ENCODE results near the gene C1QTNF3. TPM values are rescaled to one million over a fixed set of nuclear protein-coding genes. Genes with fewer than 3 reads are reported as not detected.

C1QTNF3 gene
- total and polyA plus RNA-seq, 2 donors (not counting 1 experiment from before 2014, with no cell fraction given): 6.6 to 11.9 TPM

DNA sequence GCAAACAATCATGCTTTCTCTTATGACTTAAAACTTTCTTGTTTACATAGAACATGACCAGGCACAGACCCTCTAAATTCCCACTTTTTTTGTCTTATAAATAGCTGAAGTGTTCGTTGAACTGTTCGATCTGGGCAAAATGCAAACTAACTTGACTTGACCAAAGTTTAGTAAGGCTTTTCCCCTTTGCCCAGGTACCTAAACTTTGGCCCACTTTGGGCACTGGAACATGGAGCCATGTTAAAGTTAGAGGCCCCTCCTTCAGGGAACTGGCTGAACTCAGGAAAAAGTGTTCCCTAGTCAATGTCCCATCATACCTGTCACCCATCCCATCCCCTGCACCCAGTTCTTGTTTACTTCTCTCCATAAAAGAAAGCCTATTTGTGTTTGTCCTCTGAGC, 25.8 kb downstream of the C1QTNF3 start:
- Histone ChIP-seq H2AFZ (ENCODE audit: insufficient read depth, low read depth, low read length, poor library complexity, severe bottlenecking) (no peak overlapping the region), H3K79me2 (ENCODE audit: control insufficient read depth, insufficient read depth, low read length) (no peaks in the 10 kb centered on the region), H3K9ac (ENCODE audit: low read length) (no peak overlapping the region), H3K9me3 (ENCODE audit: control extremely low read depth in 1 of 3, control insufficient read depth in 2 of 3, insufficient read depth in 1 of 3, low read length in 2 of 3) (no peaks in the 10 kb centered on the region), H3K27me3 (replicated peaks in 1 of 4; ENCODE audit: control extremely low read depth in 1 of 4, control insufficient read depth in 3 of 4, insufficient read depth in 4 of 4, low read length in 3 of 4) (no peaks in the 10 kb centered on the region), H4K20me1 (ENCODE audit: control insufficient read depth, insufficient read depth, low read length, poor library complexity, severe bottlenecking) (no peaks in the 10 kb centered on the region), H3K4me1 (ENCODE audit: control insufficient read depth in 2 of 2, insufficient read depth in 2 of 2, low read length in 2 of 2) (no peaks in the 10 kb centered on the region), H3K27ac (ENCODE audit: low read length in 2 of 2) (no peak overlapping the region), H3K4me2 (replicated peaks; ENCODE audit: low read depth, low read length, poor library complexity, severe bottlenecking) (no peak overlapping the region), H3K36me3 (replicated peaks in 1 of 2; ENCODE audit: control extremely low read depth in 1 of 2, control insufficient read depth in 1 of 2, extremely low read depth in 1 of 2, insufficient read depth in 2 of 2, low read length in 1 of 2) (peaks cover 2 to 15% of the 10 kb centered on the region in 2 experiments), H3K4me3 (ENCODE audit: control extremely low read depth in 1 of 5, extremely low read depth in 1 of 5, insufficient read depth in 1 of 5, low read depth in 2 of 5, low read length in 4 of 5) (no peak overlapping the region)
- ATAC-seq (ENCODE audit: low read depth) (no peak), DNase-seq (no peak)
- ChIA-PET POLR2A (no interaction called here), CTCF (interaction anchor here (1.1 kb wide), 1 partner anchor 9 kb away, joined by 3 read pairs; no protein-coding TSS in a partner anchor)
- no peaks in the 10 kb centered on the region for H3K9me3 Mint-ChIP-seq (ENCODE audit: insufficient read depth)
- no peak overlapping the region for H3K4me3 Mint-ChIP-seq
- H3K27me3 Mint-ChIP-seq: no peaks in the 10 kb centered on the region
- no peak overlapping the region for H3K27ac Mint-ChIP-seq
- no peaks in the 10 kb centered on the region for H3K4me1 Mint-ChIP-seq
- intact Hi-C loops (cut with micrococcal nuclease): no loop called here
- 95% methylated on average over 2 of the region's 2 CpGs for WGBS (ENCODE audit: insufficient coverage)
- no peak for TF ChIP-seq EZH2 (IDR thresholded peaks at IDR 0.05; ENCODE audit: borderline replicate concordance, insufficient read depth, low read depth, low read length, poor library complexity, severe bottlenecking)
- TF ChIP-seq, protein P1, sequence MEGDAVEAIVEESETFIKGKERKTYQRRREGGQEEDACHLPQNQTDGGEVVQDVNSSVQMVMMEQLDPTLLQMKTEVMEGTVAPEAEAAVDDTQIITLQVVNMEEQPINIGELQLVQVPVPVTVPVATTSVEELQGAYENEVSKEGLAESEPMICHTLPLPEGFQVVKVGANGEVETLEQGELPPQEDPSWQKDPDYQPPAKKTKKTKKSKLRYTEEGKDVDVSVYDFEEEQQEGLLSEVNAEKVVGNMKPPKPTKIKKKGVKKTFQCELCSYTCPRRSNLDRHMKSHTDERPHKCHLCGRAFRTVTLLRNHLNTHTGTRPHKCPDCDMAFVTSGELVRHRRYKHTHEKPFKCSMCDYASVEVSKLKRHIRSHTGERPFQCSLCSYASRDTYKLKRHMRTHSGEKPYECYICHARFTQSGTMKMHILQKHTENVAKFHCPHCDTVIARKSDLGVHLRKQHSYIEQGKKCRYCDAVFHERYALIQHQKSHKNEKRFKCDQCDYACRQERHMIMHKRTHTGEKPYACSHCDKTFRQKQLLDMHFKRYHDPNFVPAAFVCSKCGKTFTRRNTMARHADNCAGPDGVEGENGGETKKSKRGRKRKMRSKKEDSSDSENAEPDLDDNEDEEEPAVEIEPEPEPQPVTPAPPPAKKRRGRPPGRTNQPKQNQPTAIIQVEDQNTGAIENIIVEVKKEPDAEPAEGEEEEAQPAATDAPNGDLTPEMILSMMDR (IDR thresholded peaks at IDR 0.05): no peak

DNA sequence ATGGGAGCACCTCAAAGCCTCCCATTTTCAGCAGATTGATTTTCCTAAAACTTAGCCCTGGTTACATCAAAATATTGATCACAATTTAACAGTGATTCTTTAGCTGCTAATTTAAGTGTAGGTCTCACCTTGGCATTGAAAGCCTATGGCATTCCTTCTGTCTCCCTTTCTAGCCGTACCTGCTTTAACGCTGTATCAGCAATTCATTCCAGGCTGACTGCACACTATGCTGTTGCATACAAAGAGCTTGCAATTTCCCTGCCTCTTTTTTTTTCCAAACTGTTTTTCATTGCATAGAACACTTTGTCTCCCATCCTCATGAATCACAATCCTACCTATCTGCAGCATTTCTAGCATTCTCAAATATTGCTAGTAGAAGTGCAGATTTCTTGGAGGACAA, 26.3 kb downstream of the C1QTNF3 start:
- Histone ChIP-seq H3K9me3 (ENCODE audit: control extremely low read depth in 1 of 3, control insufficient read depth in 2 of 3, insufficient read depth in 1 of 3, low read length in 2 of 3) (no peaks in the 10 kb centered on the region), H3K27me3 (replicated peaks in 1 of 4; ENCODE audit: control extremely low read depth in 1 of 4, control insufficient read depth in 3 of 4, insufficient read depth in 4 of 4, low read length in 3 of 4) (no peaks in the 10 kb centered on the region), H3K36me3 (replicated peaks in 1 of 2; ENCODE audit: control extremely low read depth in 1 of 2, control insufficient read depth in 1 of 2, extremely low read depth in 1 of 2, insufficient read depth in 2 of 2, low read length in 1 of 2) (peaks cover 2 to 15% of the 10 kb centered on the region in 2 experiments), H3K4me2 (replicated peaks; ENCODE audit: low read depth, low read length, poor library complexity, severe bottlenecking) (no peak overlapping the region), H4K20me1 (ENCODE audit: control insufficient read depth, insufficient read depth, low read length, poor library complexity, severe bottlenecking) (no peaks in the 10 kb centered on the region), H3K4me1 (ENCODE audit: control insufficient read depth in 2 of 2, insufficient read depth in 2 of 2, low read length in 2 of 2) (no peaks in the 10 kb centered on the region), H3K4me3 (ENCODE audit: control extremely low read depth in 1 of 5, extremely low read depth in 1 of 5, insufficient read depth in 1 of 5, low read depth in 2 of 5, low read length in 4 of 5) (no peak overlapping the region), H3K9ac (ENCODE audit: low read length) (no peak overlapping the region), H3K79me2 (ENCODE audit: control insufficient read depth, insufficient read depth, low read length) (no peaks in the 10 kb centered on the region), H2AFZ (ENCODE audit: insufficient read depth, low read depth, low read length, poor library complexity, severe bottlenecking) (no peak overlapping the region), H3K27ac (ENCODE audit: low read length in 2 of 2) (no peak overlapping the region)
- WGBS (ENCODE audit: insufficient coverage): 100% methylated on average over 2 of the region's 2 CpGs
- H3K27me3 Mint-ChIP-seq: no peaks in the 10 kb centered on the region
- no peak for ATAC-seq (ENCODE audit: low read depth)
- H3K9me3 Mint-ChIP-seq (ENCODE audit: insufficient read depth): no peaks in the 10 kb centered on the region
- no peak overlapping the region for H3K4me3 Mint-ChIP-seq
- H3K4me1 Mint-ChIP-seq: no peaks in the 10 kb centered on the region
- CTCF ChIA-PET: interaction anchor here (1.1 kb wide), 1 partner anchor 8 kb away, joined by 3 read pairs; no protein-coding TSS in a partner anchor
- TF ChIP-seq EZH2 (IDR thresholded peaks at IDR 0.05; ENCODE audit: borderline replicate concordance, insufficient read depth, low read depth, low read length, poor library complexity, severe bottlenecking): no peak
- TF ChIP-seq, protein P1 (IDR thresholded peaks at IDR 0.05): no peak
- no peak overlapping the region for H3K27ac Mint-ChIP-seq
- POLR2A ChIA-PET: no interaction called here
- DNase-seq: no peak
- intact Hi-C loops (cut with micrococcal nuclease): no loop called here
